CD4-positive, alpha-beta memory T cell (primary cell): ENCODE results near the gene PRDM15. TPM values are rescaled to one million over a fixed set of nuclear protein-coding genes. Genes with fewer than 3 reads are reported as not detected.

Experiments used
- CTCF ChIA-PET: fragments of 350-600 bp; sonication (Branson Sonifier 250); formaldehyde crosslinking; loops from one replicate; lab custom pipeline; 2021; ENCODE audit warnings: inconsistent platforms; ENCODE audit not compliant: partially characterized antibody; lab: Charles Lee
- POLR2A ChIA-PET: fragments of 350-600 bp; sonication (Branson Sonifier 250); formaldehyde crosslinking; loops from one replicate; lab custom pipeline; 2021; ENCODE audit not compliant: partially characterized antibody; lab: Charles Lee
- DNase-seq, 5 donors: peaks; one replicate each; pipeline versions ENCODE4 v3.0.0 to v3.0.0-alpha.2; 2020 to 2022; ENCODE audit warnings: mixed read lengths in 1 of 5
- H3K27ac ChIP-seq: one replicate; pipeline ENCODE4 v1.7.0; 2013; ENCODE audit warnings: low read depth, low read length
- H3K27me3 ChIP-seq: 2 replicates; pipeline ENCODE4 v1.7.0; 2013; ENCODE audit warnings: mild to moderate bottlenecking, low read length, moderate library complexity; ENCODE audit not compliant: insufficient read depth
- H3K36me3 ChIP-seq: 2 replicates; pipeline ENCODE4 v1.7.0; 2013; ENCODE audit warnings: mild to moderate bottlenecking, low read length, moderate library complexity; ENCODE audit not compliant: insufficient read depth
- H3K4me1 ChIP-seq: 2 replicates; pipeline ENCODE4 v1.7.0; 2013; ENCODE audit warnings: mild to moderate bottlenecking, low read length, moderate library complexity; ENCODE audit not compliant: insufficient read depth
- H3K4me3 ChIP-seq, 2 donors: one replicate each; pipeline ENCODE4 v1.7.0; 2013; ENCODE audit warnings: low read length in 2 of 2, mild to moderate bottlenecking in 1 of 2
- H3K9me3 ChIP-seq, 2 donors: one replicate each; pipeline ENCODE4 v1.7.0; 2013; ENCODE audit warnings: low read length in 2 of 2, control low read depth in 1 of 2; ENCODE audit not compliant: control insufficient read depth in 1 of 2
- H3K27ac Mint-ChIP-seq, 7 donors: one replicate each; pipeline ENCODE4 v1.8.0; 2020 to 2021; ENCODE audit warnings: mixed read lengths in 7 of 7, mild to moderate bottlenecking in 6 of 7, inconsistent platforms in 3 of 7, moderate library complexity in 3 of 7
- H3K27me3 Mint-ChIP-seq, 2 donors: one replicate each; pipeline ENCODE4 v1.8.0; 2020 to 2021; ENCODE audit warnings: mixed read lengths in 2 of 2
- H3K36me3 Mint-ChIP-seq, 2 donors: one replicate each; pipeline ENCODE4 v1.8.0; 2020 to 2021; ENCODE audit warnings: mixed read lengths in 2 of 2, inconsistent platforms in 1 of 2, mild to moderate bottlenecking in 1 of 2
- H3K4me1 Mint-ChIP-seq, 4 donors: one replicate each; pipeline ENCODE4 v1.8.0; 2020 to 2021; ENCODE audit warnings: mixed read lengths in 4 of 4, mild to moderate bottlenecking in 1 of 4
- H3K4me3 Mint-ChIP-seq, 8 donors: one replicate each; pipeline ENCODE4 v1.8.0; 2020 to 2021; ENCODE audit warnings: mixed read lengths in 8 of 8, mild to moderate bottlenecking in 7 of 8, moderate library complexity in 6 of 8, inconsistent platforms in 3 of 8
- H3K9me3 Mint-ChIP-seq, 8 donors: one replicate each; pipeline ENCODE4 v1.8.0; 2020 to 2021; ENCODE audit warnings: mixed read lengths in 8 of 8, mild to moderate bottlenecking in 5 of 8, inconsistent platforms in 3 of 8, moderate library complexity in 1 of 8
- intact Hi-C: fragments of 100-400 bp; cut with micrococcal nuclease; formaldehyde crosslinking; loops from one replicate; pipeline ENCODE4 v1.15.1; 2023
- polyA plus RNA-seq, 2 donors: library from polyadenylated mRNA; unstranded; fragments of 300-500 nt; fragmentation: Illumina TruSeq; gene quantifications; one replicate each; pipeline ENCODE4 v1.2.3, GENCODE V29; 2021
- total RNA-seq, 2 experiments: library from RNA; stranded (reverse); gene quantifications; one replicate each; pipeline ENCODE4 v1.2.3, GENCODE V29; 2021

The PRDM15 gene
- total and polyA plus RNA-seq, 4 experiments from 2014 or later: 0.50 to 14.3 (median 8.8) TPM

- Histone ChIP-seq H3K27me3 (no peaks in the 10 kb centered on the region), H3K4me1 (peaks cover 26% of the 10 kb centered on the region), H3K36me3 (no peaks in the 10 kb centered on the region), H3K4me3 (peak overlapping the region; percentile 58 to 70), H3K27ac (peak overlapping the region; percentile 56), H3K9me3 (no peaks in the 10 kb centered on the region)
- CTCF ChIA-PET: interaction anchor here (1.2 to 1.3 kb wide), 4 partner anchors 18 to 231 kb away, joined by 3 to 18 read pairs (median 4); no protein-coding TSS in a partner anchor
- Mint-ChIP-seq H3K27me3 (no peaks in the 10 kb centered on the region), H3K4me3 (peak overlapping the region; percentile 83 to 92 (median 92)), H3K9me3 (no peaks in the 10 kb centered on the region), H3K36me3 (peaks cover 5 to 8% of the 10 kb centered on the region in 2 donors), H3K27ac (peak overlapping the region; percentile 83 to 95 (median 88)), H3K4me1 (peaks cover 15 to 37% (median 29%) of the 10 kb centered on the region in 4 donors)
- peak; percentile 25 to 49 (median 34) for DNase-seq
- POLR2A ChIA-PET: interaction anchor here (0.5 to 3.6 kb wide), 12 partner anchors 11 to 515 kb away, joined by 3 to 53 read pairs (median 6); no protein-coding TSS in a partner anchor
- intact Hi-C loops: loop anchor here (1.0 kb wide), 1 partner anchor 17 kb away; no protein-coding TSS in a partner anchor
Measured at GRCh38 chr21:41877901-41878830, 978 bp downstream of the PRDM15 start.

- Mint-ChIP-seq H3K4me3 (peak overlapping the region in 7 of 8 donors; percentile 83 to 92 (median 92)), H3K4me1 (peaks cover 15 to 42% (median 31%) of the 10 kb centered on the region in 4 donors), H3K27ac (peak overlapping the region in 4 of 7 donors; percentile 88 to 95 (median 90)), H3K36me3 (peaks cover 11 to 13% of the 10 kb centered on the region in 2 donors), H3K27me3 (no peaks in the 10 kb centered on the region), H3K9me3 (no peaks in the 10 kb centered on the region)
- peaks cover 26% of the 10 kb centered on the region for H3K4me1 ChIP-seq
- H3K27me3 ChIP-seq: no peaks in the 10 kb centered on the region
- intact Hi-C loops: no loop called here
- POLR2A ChIA-PET: interaction anchor here (1.0 to 3.6 kb wide), 7 partner anchors 19 to 186 kb away, joined by 5 to 53 read pairs (median 7); no protein-coding TSS in a partner anchor
- CTCF ChIA-PET: interaction anchor here (1.2 to 1.3 kb wide), 4 partner anchors 19 to 232 kb away, joined by 3 to 18 read pairs (median 4); no protein-coding TSS in a partner anchor
- no peak for DNase-seq
- no peaks in the 10 kb centered on the region for H3K9me3 ChIP-seq
- no peak overlapping the region for H3K4me3 ChIP-seq
- H3K36me3 ChIP-seq: no peaks in the 10 kb centered on the region
- H3K27ac ChIP-seq: no peak overlapping the region
Measured at GRCh38 chr21:41876928-41877652, 2.1 kb downstream of the PRDM15 start.

GRCh38 chr21:41876396-41876795, 2.7 kb downstream of the PRDM15 start:
- Mint-ChIP-seq H3K27ac (peak overlapping the region in 3 of 7 donors; percentile 22 to 89 (median 23)), H3K27me3 (no peaks in the 10 kb centered on the region), H3K36me3 (peaks cover 11 to 15% of the 10 kb centered on the region in 2 donors), H3K9me3 (no peaks in the 10 kb centered on the region), H3K4me1 (peaks cover 16 to 49% (median 31%) of the 10 kb centered on the region in 4 donors), H3K4me3 (peak overlapping the region in 5 of 8 donors; percentile 20 to 57 (median 30))
- no peak overlapping the region for H3K4me3 ChIP-seq
- H3K4me1 ChIP-seq: peaks cover 26% of the 10 kb centered on the region
- H3K9me3 ChIP-seq: no peaks in the 10 kb centered on the region
- ChIA-PET POLR2A (no interaction called here), CTCF (no interaction called here)
- intact Hi-C loops: no loop called here
- H3K27me3 ChIP-seq: no peaks in the 10 kb centered on the region
- no peak overlapping the region for H3K27ac ChIP-seq
- H3K36me3 ChIP-seq: no peaks in the 10 kb centered on the region
- DNase-seq: no peak

- Histone ChIP-seq H3K27ac (no peak overlapping the region), H3K4me3 (no peak overlapping the region), H3K27me3 (no peaks in the 10 kb centered on the region), H3K4me1 (peaks cover 24% of the 10 kb centered on the region), H3K36me3 (no peaks in the 10 kb centered on the region), H3K9me3 (no peaks in the 10 kb centered on the region)
- ChIA-PET POLR2A (no interaction called here), CTCF (interaction anchor here (0.7 to 1.4 kb wide), 2 partner anchors 242 to 590 kb away, joined by 3 read pairs; no protein-coding TSS in a partner anchor)
- no peak overlapping the region for H3K27ac Mint-ChIP-seq
- H3K9me3 Mint-ChIP-seq: no peaks in the 10 kb centered on the region
- H3K4me1 Mint-ChIP-seq: peaks cover 16 to 49% (median 30%) of the 10 kb centered on the region in 4 donors
- peaks cover 11 to 15% of the 10 kb centered on the region in 2 donors for H3K36me3 Mint-ChIP-seq
- DNase-seq: no peak
- intact Hi-C loops: no loop called here
- no peaks in the 10 kb centered on the region for H3K27me3 Mint-ChIP-seq
- H3K4me3 Mint-ChIP-seq: no peak overlapping the region
Measured at GRCh38 chr21:41875086-41875485, 4.1 kb downstream of the PRDM15 start.

- ChIA-PET CTCF (interaction anchor here (1.4 kb wide), 1 partner anchor 243 kb away, joined by 3 read pairs; no protein-coding TSS in a partner anchor), POLR2A (no interaction called here)
- Mint-ChIP-seq H3K4me3 (no peak overlapping the region), H3K27ac (no peak overlapping the region), H3K4me1 (peaks cover 15 to 45% (median 28%) of the 10 kb centered on the region in 4 donors), H3K27me3 (no peaks in the 10 kb centered on the region), H3K36me3 (peaks cover 14 to 15% of the 10 kb centered on the region in 2 donors), H3K9me3 (no peaks in the 10 kb centered on the region)
- DNase-seq: no peak
- H3K4me1 ChIP-seq: peaks cover 19% of the 10 kb centered on the region
- no peaks in the 10 kb centered on the region for H3K27me3 ChIP-seq
- no peaks in the 10 kb centered on the region for H3K36me3 ChIP-seq
- no peaks in the 10 kb centered on the region for H3K9me3 ChIP-seq
- intact Hi-C loops: no loop called here
- H3K27ac ChIP-seq: no peak overlapping the region
- no peak overlapping the region for H3K4me3 ChIP-seq
Measured at GRCh38 chr21:41874611-41875010, 4.5 kb downstream of the PRDM15 start.

GRCh38 chr21:41873426-41873825, 5.7 kb downstream of the PRDM15 start:
- intact Hi-C loops: no loop called here
- no peaks in the 10 kb centered on the region for H3K9me3 ChIP-seq
- Mint-ChIP-seq H3K36me3 (peaks cover 14 to 15% of the 10 kb centered on the region in 2 donors), H3K4me1 (peaks cover 15 to 43% (median 30%) of the 10 kb centered on the region in 4 donors), H3K4me3 (no peak overlapping the region), H3K9me3 (no peaks in the 10 kb centered on the region), H3K27me3 (no peaks in the 10 kb centered on the region), H3K27ac (peak overlapping the region in 1 of 7 donors; percentile 39)
- POLR2A ChIA-PET: no interaction called here
- DNase-seq: no peak
- CTCF ChIA-PET: no interaction called here
- H3K27me3 ChIP-seq: no peaks in the 10 kb centered on the region
- H3K4me3 ChIP-seq: no peak overlapping the region
- H3K27ac ChIP-seq: no peak overlapping the region
- peaks cover 18% of the 10 kb centered on the region for H3K4me1 ChIP-seq
- H3K36me3 ChIP-seq: no peaks in the 10 kb centered on the region
